KMS-11 (cell line): ENCODE results near the gene CSH2.
"Not testable (repeated sequence)": the region's sequence is repeated elsewhere in the genome, so short reads cannot be mapped to it uniquely, and the experiment has no call there.

Source experiments
- H2AFZ ChIP-seq: fragments of 200-600 bp; sonication (generic); 2 replicates; pipeline ENCODE4 v1.6.1; 2016; ENCODE audit warnings: antibody characterized with exemption, mixed run types, low read depth
- H3K27ac ChIP-seq: fragments of 200-600 bp; sonication (generic); 2 replicates; pipeline ENCODE4 v1.6.1; 2016; ENCODE audit warnings: mild to moderate bottlenecking, mixed run types
- H3K27me3 ChIP-seq: fragments of 200-600 bp; sonication (generic); 2 replicates; pipeline ENCODE4 v1.6.1; 2017; ENCODE audit warnings: mild to moderate bottlenecking, low read depth, mixed run types, moderate library complexity; ENCODE audit not compliant: insufficient read depth
- H3K36me3 ChIP-seq: fragments of 200-600 bp; sonication (generic); 2 replicates; pipeline ENCODE4 v1.6.1; 2017; ENCODE audit warnings: mild to moderate bottlenecking, mixed run types; ENCODE audit not compliant: insufficient read depth
- H3K4me1 ChIP-seq: fragments of 200-600 bp; sonication (generic); 2 replicates; pipeline ENCODE4 v1.6.1; 2016; ENCODE audit warnings: mild to moderate bottlenecking, low read depth, mixed run types; ENCODE audit not compliant: poor library complexity, severe bottlenecking
- H3K4me2 ChIP-seq: fragments of 200-600 bp; sonication (generic); 2 replicates; pipeline ENCODE4 v1.7.0; 2016; ENCODE audit warnings: mild to moderate bottlenecking, mixed run types
- H3K4me3 ChIP-seq: fragments of 200-600 bp; sonication (generic); IDR thresholded peaks from 2 replicates; pipeline ENCODE4 v1.6.1; 2017; ENCODE audit warnings: low read depth, low read length, mixed read lengths; ENCODE audit not compliant: insufficient read depth
- H3K79me2 ChIP-seq: fragments of 200-600 bp; sonication (generic); 2 replicates; pipeline ENCODE4 v1.6.1; 2016; ENCODE audit warnings: low read depth, mixed run types; ENCODE audit not compliant: insufficient read depth
- H3K9ac ChIP-seq: fragments of 200-600 bp; sonication (generic); 2 replicates; pipeline ENCODE4 v1.6.1; 2016; ENCODE audit warnings: mild to moderate bottlenecking, mixed run types
- H4K20me1 ChIP-seq: fragments of 200-600 bp; sonication (generic); 2 replicates; pipeline ENCODE4 v1.6.1; 2016; ENCODE audit warnings: mild to moderate bottlenecking, mixed run types; ENCODE audit not compliant: insufficient read depth
- CTCF ChIP-seq: fragments of 200-600 bp; sonication (generic); conservative IDR thresholded peaks from 2 replicates; pipeline ENCODE4 v1.6.1; 2017; ENCODE audit warnings: low read depth, mild to moderate bottlenecking, antibody characterized with exemption, low read length, moderate library complexity, mixed read lengths

Gene CSH2

GRCh38 chr17:63917646-63918045, 44.2 kb upstream of the CSH2 start:
- H3K4me1 ChIP-seq = no peaks in the 10 kb centered on the region
- no peak overlapping the region for H3K9ac ChIP-seq
- no peak for TF ChIP-seq CTCF
- H2AFZ ChIP-seq = no peak overlapping the region
- H3K4me2 ChIP-seq = no peak overlapping the region
- no peaks in the 10 kb centered on the region for H3K36me3 ChIP-seq
- no peaks in the 10 kb centered on the region for H3K79me2 ChIP-seq
- H3K27ac ChIP-seq = no peak overlapping the region
- H4K20me1 ChIP-seq = no peaks in the 10 kb centered on the region
- peaks cover 16% of the 10 kb centered on the region; the same call in 1 of the 2 replicates for H3K27me3 ChIP-seq
- no peak overlapping the region for H3K4me3 ChIP-seq

- not testable (repeated sequence) for H3K4me1 ChIP-seq, H3K9ac ChIP-seq, H3K79me2 ChIP-seq, H3K27ac ChIP-seq, H2AFZ ChIP-seq, H3K4me2 ChIP-seq, H3K4me3 ChIP-seq, H4K20me1 ChIP-seq, H3K36me3 ChIP-seq
- H3K27me3 ChIP-seq = peaks cover 16% of the 10 kb centered on the region; the same call in 1 of the 2 replicates
Measured at GRCh38 chr17:63917206-63917605, 43.7 kb upstream of the CSH2 start.

GRCh38 chr17:63916566-63917185, 43.2 kb upstream of the CSH2 start:
- Histone ChIP-seq H3K36me3 (no peaks in the 10 kb centered on the region), H4K20me1 (no peaks in the 10 kb centered on the region), H3K9ac (no peak overlapping the region), H3K27ac (no peak overlapping the region), H3K4me1 (no peaks in the 10 kb centered on the region), H3K27me3 (peaks cover 16% of the 10 kb centered on the region; the same call in 1 of the 2 replicates), H3K79me2 (no peaks in the 10 kb centered on the region), H3K4me2 (no peak overlapping the region), H2AFZ (no peak overlapping the region), H3K4me3 (no peak overlapping the region)
- TF ChIP-seq CTCF = no peak

GRCh38 chr17:63915753-63916152, 42.3 kb upstream of the CSH2 start:
- not testable (repeated sequence) for H3K4me1 ChIP-seq, H4K20me1 ChIP-seq, H3K4me2 ChIP-seq, H3K79me2 ChIP-seq, H3K36me3 ChIP-seq, H3K27ac ChIP-seq, H2AFZ ChIP-seq, H3K4me3 ChIP-seq, H3K9ac ChIP-seq
- H3K27me3 ChIP-seq = peaks cover 16% of the 10 kb centered on the region; the same call in 1 of the 2 replicates

GRCh38 chr17:63914471-63914870, 41.0 kb upstream of the CSH2 start:
- TF ChIP-seq CTCF = no peak
- H3K79me2 ChIP-seq = no peaks in the 10 kb centered on the region
- H3K4me3 ChIP-seq = no peak overlapping the region
- H3K4me2 ChIP-seq = no peak overlapping the region
- no peaks in the 10 kb centered on the region for H4K20me1 ChIP-seq
- no peaks in the 10 kb centered on the region for H3K4me1 ChIP-seq
- no peaks in the 10 kb centered on the region for H3K36me3 ChIP-seq
- H2AFZ ChIP-seq = no peak overlapping the region
- H3K27me3 ChIP-seq = peaks cover 16% of the 10 kb centered on the region; the same call in 1 of the 2 replicates
- H3K27ac ChIP-seq = no peak overlapping the region
- H3K9ac ChIP-seq = no peak overlapping the region
